Stimulated activated naive CD4-positive, alpha-beta T cell treated with Interleukin-2 at 50 U/mL for 16 hours (primary cell): Measurements from ENCODE around the gene RAD18.

Experiments used
- DNase-seq: peaks from one replicate; lab custom pipeline; 2025; lab: John Stamatoyannopoulos, UW

Gene RAD18

DNA sequence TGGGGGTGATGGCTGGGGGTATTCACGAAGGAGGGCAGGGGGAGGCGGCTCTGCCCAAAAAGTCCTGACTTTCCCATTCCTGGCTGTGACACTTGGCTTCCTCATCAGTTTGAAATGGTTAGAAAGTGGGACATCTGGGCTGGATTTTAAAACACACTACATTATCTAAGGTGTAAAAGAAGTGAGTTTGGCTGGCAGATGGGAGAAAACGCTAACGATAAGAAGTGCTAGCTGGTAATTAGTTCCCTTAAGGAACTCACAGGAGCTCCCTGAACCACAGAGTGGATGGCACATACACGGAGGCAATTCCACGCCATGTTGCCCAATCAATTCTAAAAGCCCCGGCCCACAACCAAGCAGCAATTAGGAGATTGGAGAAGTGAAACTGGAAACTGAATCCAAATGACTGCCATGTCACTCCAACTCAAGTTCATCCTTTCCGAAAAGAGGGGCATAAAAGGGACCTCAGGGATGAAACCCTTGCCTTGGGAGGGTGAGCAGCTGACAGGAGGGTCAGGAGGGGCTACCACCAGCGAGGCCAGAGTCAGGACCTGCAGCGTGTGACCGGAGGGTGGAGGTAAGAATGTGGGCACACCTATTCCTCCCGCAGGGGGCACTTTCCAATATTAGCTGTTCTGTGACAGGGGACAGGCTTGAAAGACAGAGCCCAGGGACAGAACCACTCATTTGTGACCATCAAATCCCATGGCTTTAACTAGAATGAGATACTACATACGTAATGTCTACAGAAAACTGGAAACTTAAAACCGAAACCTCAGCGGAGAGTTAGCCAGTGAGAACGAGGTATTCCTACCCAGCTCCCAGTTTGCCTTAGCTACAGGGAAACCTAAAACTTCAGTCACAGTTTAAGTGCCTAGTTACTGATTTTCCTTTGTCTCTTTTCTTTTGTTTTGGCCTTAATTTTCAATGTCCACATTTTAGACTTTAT, 98.6 kb downstream of the RAD18 start:
- DNase-seq, result no peak

DNA sequence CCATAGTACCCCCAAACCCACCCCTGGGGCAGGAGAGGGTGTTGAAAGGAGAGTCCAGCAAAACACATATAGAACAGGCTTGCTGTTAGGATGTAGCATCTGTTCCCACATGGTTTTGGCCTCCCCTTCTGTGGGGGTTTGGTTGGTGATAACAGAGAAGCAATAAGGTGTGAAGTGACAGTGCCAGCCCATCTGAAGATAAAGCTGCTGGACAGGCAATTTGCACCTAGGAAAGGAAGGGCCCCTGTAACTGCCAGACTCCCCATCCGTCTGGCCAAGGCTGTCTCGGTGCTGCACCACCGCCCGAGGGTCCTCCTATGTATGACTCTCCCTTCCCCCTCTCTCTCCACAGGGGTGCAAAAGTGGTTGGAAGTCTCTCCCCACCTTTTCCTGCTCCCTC, 99.4 kb downstream of the RAD18 start:
- DNase-seq, result no peak

DNA sequence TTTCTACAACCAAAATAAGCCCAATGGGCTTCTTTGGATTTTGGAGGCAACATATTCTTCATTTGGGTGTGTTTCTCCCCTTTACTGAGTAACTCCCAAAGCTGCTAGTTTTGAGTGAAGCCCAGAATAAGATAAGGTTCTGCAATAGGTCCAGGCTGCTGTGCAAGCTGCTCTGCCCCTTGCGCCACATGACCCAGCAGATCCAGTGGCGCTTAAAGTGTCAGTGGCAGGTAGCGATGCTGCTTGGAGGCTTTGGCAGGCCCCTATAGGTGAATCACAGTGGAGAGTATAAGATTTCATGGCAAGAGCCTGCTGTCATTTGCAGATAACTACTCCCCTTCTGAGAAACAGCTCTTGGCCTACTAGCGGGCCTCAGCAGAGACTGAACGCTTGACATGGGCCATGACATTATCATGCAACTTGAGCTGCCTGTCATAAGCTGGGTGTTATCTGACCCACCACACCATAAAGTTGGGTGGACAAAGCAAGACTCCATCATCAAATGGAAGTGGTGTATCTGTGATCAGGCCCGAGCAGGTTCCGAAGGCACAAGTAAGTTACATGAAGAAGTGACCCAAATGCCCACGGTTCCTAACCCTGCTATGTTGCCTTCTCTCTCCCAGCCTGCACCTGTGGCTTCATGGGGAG, 105.4 kb downstream of the RAD18 start:
- no peak for DNase-seq

DNA sequence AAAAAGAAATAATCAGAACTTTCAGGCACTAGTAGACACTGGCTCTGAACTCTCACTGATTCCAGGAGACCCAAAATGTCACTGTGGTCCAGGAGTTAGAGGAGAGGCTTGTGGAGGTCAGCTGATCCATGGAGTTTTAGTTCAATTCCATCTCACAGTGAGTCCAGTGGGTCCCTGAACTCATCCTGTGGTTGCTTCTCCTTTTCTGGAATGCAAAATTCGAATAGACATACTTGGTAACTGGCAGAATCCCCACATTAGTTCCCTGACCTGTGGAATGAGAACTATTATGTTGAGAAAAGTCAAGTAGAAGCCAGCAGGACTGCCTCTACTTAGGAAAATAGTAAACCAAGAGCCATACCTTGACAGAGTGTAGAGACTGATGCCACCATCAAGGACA, 106.6 kb downstream of the RAD18 start:
- DNase-seq, result no peak

DNA sequence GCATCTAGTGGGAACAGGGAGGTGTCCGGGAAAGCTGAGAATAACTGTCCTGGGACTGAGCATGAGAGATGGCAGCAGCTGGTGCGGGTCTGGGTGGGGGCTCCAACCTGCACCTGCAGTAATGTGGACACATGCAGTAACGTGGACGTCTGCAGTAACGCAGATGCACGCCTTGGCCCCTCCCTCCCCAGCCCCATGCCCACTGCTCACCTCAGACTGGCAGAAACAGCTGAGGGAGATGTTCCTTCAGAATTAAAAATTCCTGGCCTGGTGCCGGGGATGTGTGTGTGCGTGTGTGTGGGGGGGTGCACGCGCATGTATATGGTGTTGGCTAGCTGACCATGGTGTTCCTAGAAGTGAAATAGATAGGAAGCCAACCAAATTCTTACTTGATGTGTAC, 107.2 kb downstream of the RAD18 start:
- DNase-seq, result no peak

DNA sequence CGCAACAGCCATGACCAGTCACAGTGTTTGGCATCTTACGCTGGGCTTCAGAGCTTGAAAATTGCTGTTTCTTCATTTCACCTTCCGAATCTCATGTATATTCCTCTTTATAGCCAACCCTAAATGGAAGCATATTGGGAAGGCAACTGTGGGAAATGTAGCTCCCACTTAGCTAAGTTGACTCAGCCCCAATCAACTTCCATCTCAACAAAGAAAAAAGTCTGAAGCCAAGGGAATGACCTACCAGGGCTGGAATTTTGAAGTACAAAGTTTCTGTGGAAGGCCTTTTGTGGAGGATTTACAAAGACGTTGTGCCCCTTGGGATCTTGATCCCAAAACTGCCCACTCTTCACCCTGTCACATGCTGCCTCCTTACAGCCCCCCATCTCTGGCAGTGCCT, 108.6 kb downstream of the RAD18 start:
- no peak for DNase-seq

DNA sequence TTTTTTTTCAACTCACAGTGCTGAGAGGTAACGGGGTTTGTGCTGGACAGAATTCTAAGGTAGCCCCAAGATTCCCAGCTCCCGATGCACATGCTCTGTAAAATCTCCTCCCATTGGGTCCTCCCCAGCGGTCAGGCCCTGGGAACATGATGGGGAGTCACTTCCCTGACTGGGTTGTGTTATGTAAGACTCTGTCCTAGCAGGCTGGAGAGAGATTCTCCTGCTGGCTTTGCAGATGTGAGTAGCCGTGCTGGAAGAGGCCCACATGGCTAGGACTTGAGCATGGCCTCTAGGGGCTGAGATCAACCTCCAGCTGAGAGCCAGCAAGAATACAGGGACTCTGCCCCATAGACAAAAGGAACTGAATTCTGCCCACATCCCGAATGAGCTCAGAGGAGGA, 110.2 kb downstream of the RAD18 start:
- DNase-seq, result no peak

DNA sequence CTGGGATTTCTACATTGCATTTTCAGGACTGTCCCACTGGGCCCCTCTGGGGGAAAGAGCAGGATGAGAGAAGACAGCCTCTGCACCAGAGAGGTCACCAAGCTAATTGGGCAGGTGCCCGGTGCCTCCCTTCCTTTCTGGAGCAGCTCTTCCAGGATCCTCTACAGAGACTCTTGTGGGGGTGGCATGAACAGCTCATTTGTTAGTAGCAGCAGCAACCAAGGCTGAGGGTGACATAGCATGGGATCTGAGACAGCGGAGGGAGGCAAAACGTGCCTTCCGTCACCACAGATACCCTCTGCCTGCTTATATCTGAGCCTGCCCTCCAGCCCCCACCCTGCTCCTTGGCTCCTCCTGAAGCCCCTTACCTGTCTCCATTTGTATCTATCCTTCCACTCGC, 110.8 kb downstream of the RAD18 start:
- DNase-seq, result no peak

DNA sequence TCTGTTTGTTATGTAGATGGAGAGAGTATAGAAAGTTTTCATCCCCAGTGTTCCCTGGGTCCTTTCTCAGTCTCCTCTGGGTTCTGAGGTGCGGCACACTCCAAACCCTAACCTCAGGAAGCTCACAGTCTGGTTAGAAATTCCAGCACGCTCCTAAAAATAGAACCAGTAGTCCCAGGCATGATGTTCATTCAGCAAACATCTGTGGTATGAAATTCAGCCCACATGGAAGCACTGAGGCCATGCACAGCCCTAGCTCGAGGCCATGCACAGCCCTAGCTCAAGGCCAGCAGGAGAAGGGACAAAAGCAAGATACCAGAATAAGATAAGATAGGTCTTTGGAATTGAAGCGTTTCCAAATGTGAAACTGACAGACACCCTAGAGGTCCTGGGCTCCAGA, 111.6 kb downstream of the RAD18 start:
- no peak for DNase-seq

DNA sequence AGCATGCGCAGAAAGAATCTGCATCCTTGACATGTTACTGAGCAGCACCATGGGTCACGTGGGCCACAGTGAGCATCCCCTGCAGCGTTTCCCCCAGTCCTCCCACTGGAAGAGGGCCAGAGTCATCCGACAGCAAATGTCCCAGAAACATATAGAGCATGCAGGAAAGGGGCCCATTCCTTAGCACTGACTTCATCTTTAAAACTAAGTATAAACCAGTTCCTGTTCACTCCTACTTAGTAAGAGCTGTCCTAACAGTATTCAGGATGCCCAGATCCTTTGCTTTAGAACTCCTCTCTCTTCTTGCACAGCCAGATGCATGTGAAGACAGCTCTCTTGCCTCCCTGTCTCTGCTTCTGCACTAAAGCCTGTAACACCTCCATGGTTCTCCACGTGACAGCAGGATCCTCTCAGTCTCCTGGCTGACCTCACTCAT, 114.6 kb downstream of the RAD18 start:
- DNase-seq, result no peak

DNA sequence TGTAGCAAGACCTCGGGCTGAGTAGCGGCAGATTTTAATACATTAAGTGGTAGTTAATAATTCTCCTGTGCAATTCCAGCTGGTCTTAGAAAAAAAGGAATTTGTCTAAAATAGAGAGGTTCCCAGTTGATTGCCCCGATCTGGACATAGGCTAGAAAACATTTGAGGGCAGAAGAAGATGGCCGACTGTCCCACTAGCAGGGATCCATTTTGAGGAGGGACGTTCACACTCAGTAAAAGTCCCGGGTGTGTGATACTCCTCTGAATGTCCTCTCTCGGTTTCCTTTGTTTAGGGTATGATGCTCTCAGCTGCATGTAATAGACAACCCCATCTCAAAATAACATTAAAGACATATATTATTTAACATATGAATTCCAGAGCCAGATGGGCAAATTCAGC, 116.0 kb downstream of the RAD18 start:
- no peak for DNase-seq

DNA sequence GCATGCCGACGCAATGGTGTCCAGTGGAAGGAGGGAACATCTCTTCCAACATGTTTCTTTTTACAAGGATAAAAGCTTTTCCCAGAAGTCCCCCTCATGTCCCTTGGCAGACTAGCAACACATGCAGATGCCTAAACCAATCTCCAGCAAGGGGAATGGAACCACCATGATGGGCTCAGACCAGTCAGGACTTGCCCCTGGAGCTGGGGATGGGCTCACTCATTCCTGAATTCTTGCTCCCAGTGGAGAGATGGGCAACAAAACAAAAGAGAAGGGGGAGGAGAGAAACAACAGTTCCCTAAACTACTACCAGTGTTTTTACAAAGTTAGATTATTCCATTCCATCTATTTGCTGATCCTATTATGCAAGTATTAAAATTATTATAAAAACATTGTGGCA, 117.1 kb downstream of the RAD18 start:
- no peak for DNase-seq

DNA sequence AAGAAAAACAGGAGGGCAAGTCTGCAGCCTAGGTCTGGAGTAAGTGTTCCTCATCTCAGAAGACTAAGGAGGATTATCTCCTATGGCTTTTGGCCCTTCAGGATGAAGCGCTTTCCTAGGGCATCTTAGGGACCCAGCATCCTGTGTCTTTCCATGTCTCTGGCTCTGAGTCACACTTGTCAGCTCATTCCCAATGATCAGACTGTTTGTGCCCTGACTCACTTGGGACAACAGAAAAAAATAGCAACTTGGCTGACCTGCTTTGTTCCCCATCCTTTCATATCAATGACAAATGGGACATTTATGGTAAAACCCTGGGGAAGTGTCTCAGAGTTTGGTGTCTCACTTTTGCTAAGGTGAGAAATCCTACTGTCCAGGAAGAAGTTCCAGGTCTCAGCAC, 117.6 kb downstream of the RAD18 start:
- DNase-seq, result no peak

DNA sequence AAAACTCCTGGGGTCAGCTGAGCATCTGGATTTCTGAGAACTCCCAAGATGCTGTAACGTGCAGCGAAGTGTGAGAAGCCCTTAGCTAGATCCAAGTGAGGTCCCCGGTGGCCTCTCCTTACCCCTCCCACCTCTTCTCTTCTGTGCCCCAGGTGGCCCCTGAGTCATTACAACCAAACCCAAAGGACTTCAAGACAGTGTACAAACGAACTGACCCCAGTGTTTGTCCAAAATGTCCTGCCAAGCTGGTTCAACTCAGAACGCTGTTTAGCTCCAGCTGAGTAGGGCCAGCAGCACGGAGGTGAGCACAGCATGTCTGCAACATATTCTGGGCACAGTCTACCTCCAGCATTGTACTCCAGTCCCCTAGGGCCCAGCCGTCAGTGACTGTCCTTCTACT, 119.9 kb downstream of the RAD18 start:
- no peak for DNase-seq

DNA sequence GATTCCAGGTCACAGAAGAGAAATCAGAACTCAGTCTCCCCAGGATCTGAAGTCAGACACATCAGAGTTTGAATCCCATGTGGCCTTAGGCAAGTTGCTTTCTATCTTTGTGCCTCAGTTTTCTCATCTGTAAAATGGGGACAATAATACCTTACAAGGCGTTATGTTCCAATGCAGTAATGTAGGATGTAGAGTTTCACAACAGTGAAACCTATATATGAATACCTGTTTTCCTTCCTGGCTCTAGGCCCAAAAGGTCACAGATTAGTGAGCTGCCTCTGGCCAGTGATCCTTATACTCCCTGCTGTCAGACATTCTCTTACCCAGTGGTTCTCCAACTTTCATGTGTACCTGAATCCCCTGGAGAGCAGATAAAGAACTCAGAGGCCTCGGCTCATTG, 121.0 kb downstream of the RAD18 start:
- DNase-seq, result no peak

DNA sequence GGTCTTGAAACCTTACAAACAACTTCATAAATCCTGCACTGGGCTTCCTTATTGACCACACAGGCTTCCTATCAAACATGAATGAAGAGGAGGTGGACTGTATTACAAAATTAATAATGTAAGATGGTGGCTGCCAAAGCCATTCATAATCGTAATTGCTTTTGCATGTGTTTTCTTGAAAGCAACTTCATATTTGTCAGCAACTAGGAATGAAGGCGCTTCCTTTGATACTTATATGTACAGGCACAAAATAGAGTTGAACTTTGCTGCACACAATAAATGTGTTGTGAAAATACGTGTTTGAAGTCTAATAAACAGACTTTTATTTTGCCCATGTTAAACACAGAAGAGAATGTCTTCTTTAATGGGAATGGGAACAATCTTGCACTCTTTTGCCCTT, 121.8 kb downstream of the RAD18 start:
- DNase-seq, result no peak

DNA sequence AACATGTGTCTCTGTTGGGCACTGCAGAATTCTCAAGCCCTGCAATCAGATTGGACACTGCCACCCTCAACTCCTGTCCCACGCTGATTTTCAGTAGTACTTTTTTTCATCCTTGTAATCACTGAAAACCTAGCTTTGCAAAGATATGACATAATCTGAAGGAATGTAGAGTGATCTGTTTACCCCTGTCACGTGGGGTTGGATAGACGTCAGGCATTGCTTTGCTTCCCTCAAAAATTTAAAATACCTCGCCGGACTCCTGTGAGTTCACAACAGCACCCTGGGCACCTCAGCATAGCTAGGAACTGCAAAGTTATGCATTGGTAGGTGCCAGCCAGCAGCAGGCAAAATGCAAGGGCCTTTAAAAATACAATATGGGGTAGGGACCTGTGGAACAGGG, 122.7 kb downstream of the RAD18 start:
- DNase-seq, result no peak

DNA sequence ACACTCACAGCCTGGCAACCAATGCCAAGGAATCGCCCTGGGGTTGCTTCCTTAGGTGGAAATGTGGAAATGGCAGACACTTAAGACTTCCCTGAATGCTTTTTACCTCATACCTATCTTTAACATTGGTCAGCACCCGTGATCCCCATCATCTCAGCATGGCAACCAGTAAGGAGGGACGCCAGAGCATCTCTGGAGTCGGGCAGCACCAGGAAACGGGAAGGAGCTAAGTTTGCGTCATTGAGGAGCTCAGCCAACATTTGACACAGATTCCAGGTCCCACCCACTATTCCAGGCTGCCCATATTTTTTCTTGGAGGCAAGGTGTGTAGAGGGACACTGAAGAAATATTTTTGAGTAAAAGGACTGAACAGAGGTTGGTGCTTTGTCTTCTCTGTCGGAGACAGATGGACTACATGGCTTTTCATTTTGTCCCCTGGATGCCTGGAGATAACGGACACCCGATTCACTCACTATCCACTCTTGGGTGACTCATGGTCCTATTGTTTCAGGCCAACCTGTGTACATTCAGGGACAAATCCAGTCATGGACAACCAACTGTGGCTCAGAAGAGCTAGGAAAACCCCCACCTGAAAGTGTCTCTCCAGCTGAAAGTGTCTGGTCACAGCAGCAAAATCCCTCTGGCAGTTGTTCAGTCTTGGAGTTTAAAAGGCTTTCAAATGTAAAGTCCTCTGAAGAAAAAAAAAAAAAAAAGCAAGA, 123.5 kb downstream of the RAD18 start:
- DNase-seq, result no peak

DNA sequence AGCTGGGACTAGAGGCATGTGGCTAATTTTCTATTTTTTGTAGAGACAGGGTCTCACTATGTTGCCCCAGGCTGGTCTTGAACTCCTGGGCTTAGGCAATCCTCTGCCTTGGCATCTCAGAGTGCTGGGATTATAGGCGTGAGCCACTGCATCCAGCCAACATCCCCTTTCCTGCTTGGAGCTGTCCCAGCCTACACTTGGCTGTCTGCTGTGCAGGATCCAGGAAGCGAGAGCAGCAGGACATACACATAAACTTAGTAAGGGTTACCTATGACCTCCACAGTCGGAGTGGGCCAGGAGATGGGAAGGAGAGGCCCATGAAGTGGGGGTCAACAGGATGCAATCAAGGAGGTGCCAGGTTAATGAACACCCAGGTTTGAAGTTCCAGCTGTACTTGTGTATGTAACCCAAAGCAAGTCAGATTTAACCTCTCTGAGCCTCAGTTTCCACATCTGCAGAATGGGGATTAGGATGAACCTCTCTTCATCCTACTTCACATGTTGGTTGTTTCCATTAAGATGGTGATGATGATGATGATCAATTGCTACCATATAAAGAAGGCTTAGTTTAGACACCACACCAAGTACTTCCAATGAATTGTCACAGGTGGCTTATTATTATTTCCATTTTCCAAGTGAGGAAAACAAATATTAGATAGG, 124.4 kb downstream of the RAD18 start:
- no peak for DNase-seq

DNA sequence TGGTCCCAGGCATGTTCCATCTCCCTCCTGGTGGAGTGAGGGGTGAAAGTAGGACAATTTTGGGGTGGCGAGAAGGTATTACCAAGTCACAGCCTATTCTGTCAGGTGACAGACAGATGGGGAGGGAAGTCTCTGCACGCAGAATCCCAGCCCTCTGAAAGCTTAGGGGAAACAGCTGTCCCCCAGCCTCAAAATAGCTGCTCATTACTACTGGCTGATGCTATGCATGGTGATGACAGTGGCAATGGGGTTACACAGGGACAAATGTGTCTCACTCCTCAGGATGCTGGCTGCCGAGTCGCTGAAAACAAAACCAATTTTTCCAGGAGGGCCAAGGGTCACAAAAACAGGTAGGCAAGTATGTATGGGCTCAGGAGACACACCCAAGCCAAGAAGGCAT, 125.0 kb downstream of the RAD18 start:
- no peak for DNase-seq

DNA sequence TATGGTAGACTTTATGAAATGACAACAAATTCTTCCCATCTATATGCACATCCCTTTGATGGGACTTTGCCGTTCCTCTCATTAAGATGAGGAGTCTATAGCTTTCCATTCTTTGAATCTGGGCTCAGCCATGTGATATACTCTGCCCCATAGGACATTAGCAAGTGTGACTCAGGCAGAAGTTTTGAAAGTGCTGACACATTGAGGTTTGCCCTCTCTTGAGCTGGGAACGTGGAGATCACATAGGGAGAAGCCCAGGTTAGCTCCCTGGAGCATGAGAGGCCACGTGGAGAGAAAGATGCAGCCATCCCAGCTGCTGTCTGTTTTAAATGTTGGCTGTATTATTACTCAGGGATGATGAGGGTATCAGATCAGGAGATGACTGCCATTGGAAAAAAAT, 126.1 kb downstream of the RAD18 start:
- DNase-seq, result no peak

DNA sequence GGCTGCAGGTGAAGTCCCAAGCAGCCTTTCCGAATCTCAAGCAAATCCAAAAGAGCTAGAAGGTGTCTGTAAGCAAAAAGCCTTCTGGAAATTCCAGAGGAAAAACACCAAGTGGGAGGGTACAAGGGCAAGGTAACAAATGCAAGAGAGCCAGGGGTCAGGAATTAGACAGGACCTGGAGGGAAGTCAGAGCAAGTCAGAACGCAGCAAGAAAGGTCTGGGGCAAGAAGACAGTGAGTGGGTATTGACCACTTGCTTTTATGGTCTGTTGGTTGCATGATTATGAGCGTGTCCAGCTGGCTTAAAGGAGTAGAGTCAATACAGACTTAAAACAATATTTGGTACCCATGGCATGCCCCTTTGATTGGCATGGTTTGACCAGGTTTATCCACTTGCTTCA, 127.2 kb downstream of the RAD18 start:
- DNase-seq, result no peak
